ENCODE measurements around the gene CIRBP.

GRCh38 chr19:1252221-1252820, 16.8 kb upstream of the CIRBP start:
- TF ChIP-seq CTCF (IDR thresholded peaks at IDR 0.05; ENCODE audit: low read depth, low read length) (no peak), EZH2phosphoT487 (IDR thresholded peaks at IDR 0.05; ENCODE audit: low read depth) (no peak)
